H1 (cell line): ENCODE measurements around the gene IRF2BP1. TPM values are rescaled to one million over a fixed set of nuclear protein-coding genes. Genes with fewer than 3 reads are reported as not detected.

Experiments used
- BRCA1 ChIP-seq: IDR thresholded peaks from 2 replicates; pipeline ENCODE4 v1.6.1; 2012; ENCODE audit warnings: low read depth, low read length, improper control_type of control experiment
- CHD7 ChIP-seq: fragments of 300-600 bp; sonication (generic); IDR thresholded peaks from 2 replicates; pipeline ENCODE4 v1.7.1; 2012; ENCODE audit warnings: low read length, moderate library complexity, mild to moderate bottlenecking, inconsistent platforms; ENCODE audit not compliant: insufficient replicate concordance
- E2F6 ChIP-seq: IDR thresholded peaks from 2 replicates; pipeline ENCODE4 v1.6.1; 2012; ENCODE audit warnings: inconsistent platforms
- FOSL1 ChIP-seq: IDR thresholded peaks from 2 replicates; pipeline ENCODE4 v1.6.1; 2011; ENCODE audit warnings: mild to moderate bottlenecking, low read depth, low read length, moderate library complexity; ENCODE audit not compliant: insufficient read depth
- HDAC2 ChIP-seq, 2 experiments: fragments of 300-600 bp in 1 of 2; sonication (generic) in 1 of 2; IDR thresholded peaks; 2 replicates each; pipeline ENCODE4 v1.6.1; 2011 to 2012; ENCODE audit warnings: low read depth in 2 of 2, low read length in 2 of 2, mild to moderate bottlenecking in 2 of 2, moderate library complexity in 2 of 2, borderline replicate concordance in 1 of 2, inconsistent platforms in 1 of 2
- HDAC6 ChIP-seq: IDR thresholded peaks from one replicate; pipeline ENCODE4 v1.7.1; 2012; ENCODE audit warnings: low read depth, mild to moderate bottlenecking, inconsistent platforms, low read length, moderate library complexity
- POLR2AphosphoS5 ChIP-seq: IDR thresholded peaks from 2 replicates; pipeline ENCODE4 v1.6.1; 2011; ENCODE audit warnings: low read depth, low read length
- SIN3A ChIP-seq, 2 experiments: IDR thresholded peaks in 1 of 2; conservative IDR thresholded peaks in 1 of 2; 2 replicates each; pipeline ENCODE4 v1.6.1; 2011 to 2012; ENCODE audit warnings: low read length in 2 of 2, improper control_type of control experiment in 1 of 2, low read depth in 1 of 2, mild to moderate bottlenecking in 1 of 2
- SP1 ChIP-seq: IDR thresholded peaks from 2 replicates; pipeline ENCODE4 v1.6.1; 2011; ENCODE audit warnings: low read depth, low read length
- polyA plus RNA-seq, 7 experiments: library from polyadenylated mRNA; depleted of rRNA in 3 of 7; stranded (reverse) in 5 of 7; unstranded in 2 of 7; fragments of >200 nt in 5 of 7; fragments of 200-250 nt in 2 of 7; gene quantifications; 1 replicate in 5 of 7; 2 replicates in 1 of 7; 4 replicates in 1 of 7; pipeline versions ENCODE4 v1.2.1 to v1.2.3, GENCODE V29; 2011 to 2013; ENCODE audit warnings: missing spikeins in 2 of 7, mixed read lengths in 2 of 7
- total RNA-seq: library from RNA; stranded (reverse); fragmentation: NEBNext Ultra II Directional; extraction: Animal tissue kit (Norgen Biotek cat#: 25700); gene quantifications from 2 replicates; pipeline ENCODE4 v1.2.1, GENCODE V29; 2021

Gene IRF2BP1
- total and polyA plus RNA-seq, 2 of the 8 experiments (the other 6 are each of a cell fraction or from before 2014, with no cell fraction given) = 12.1 to 24.4 TPM

- no peak for TF ChIP-seq CHD7
- TF ChIP-seq BRCA1 = no peak
- no peak; a peak in 1 of 4 replicates for TF ChIP-seq HDAC2 (IDR thresholded peaks at IDR 0.05; ENCODE audit: borderline replicate concordance in 1 of 2, low read depth in 2 of 2, low read length in 2 of 2)
- no peak for TF ChIP-seq HDAC6
- peak; percentile 85 for TF ChIP-seq POLR2AphosphoS5
- no peak for TF ChIP-seq FOSL1
- TF ChIP-seq SIN3A (conservative IDR thresholded peaks at IDR 0.05 in 1 of 2, IDR thresholded peaks at IDR 0.05 in 1 of 2; ENCODE audit: low read depth in 1 of 2, low read length in 2 of 2) = peak; percentile 91 to 98; a peak in 3 of 4 replicates
- peak; percentile 93 for TF ChIP-seq SP1
- TF ChIP-seq E2F6 = peak; percentile 98
Measured at GRCh38 chr19:45927565-45928261, 41.8 kb upstream of the IRF2BP1 start (continued).
